Testis (tissue), 2 donors: ENCODE data around the gene GAK.

ENCODE experiments used
- POLR2A ChIP-seq: fragments of 450-650 bp; IDR thresholded peaks from one replicate; pipeline ENCODE4 v1.6.1; 2017; ENCODE audit warnings: antibody characterized with exemption, mild to moderate bottlenecking, moderate library complexity
- TF ChIP-seq, protein P1 (sequence below), 3 experiments: fragments of 450-650 bp in 2 of 3; fragments of 200-600 bp in 1 of 3; sonication (generic) in 1 of 3; IDR thresholded peaks; one replicate each; pipeline ENCODE4 v1.5.1; 2016 to 2019; ENCODE audit warnings: antibody characterized with exemption in 3 of 3, mild to moderate bottlenecking in 2 of 3, moderate library complexity in 1 of 3

- TF ChIP-seq, protein P1, sequence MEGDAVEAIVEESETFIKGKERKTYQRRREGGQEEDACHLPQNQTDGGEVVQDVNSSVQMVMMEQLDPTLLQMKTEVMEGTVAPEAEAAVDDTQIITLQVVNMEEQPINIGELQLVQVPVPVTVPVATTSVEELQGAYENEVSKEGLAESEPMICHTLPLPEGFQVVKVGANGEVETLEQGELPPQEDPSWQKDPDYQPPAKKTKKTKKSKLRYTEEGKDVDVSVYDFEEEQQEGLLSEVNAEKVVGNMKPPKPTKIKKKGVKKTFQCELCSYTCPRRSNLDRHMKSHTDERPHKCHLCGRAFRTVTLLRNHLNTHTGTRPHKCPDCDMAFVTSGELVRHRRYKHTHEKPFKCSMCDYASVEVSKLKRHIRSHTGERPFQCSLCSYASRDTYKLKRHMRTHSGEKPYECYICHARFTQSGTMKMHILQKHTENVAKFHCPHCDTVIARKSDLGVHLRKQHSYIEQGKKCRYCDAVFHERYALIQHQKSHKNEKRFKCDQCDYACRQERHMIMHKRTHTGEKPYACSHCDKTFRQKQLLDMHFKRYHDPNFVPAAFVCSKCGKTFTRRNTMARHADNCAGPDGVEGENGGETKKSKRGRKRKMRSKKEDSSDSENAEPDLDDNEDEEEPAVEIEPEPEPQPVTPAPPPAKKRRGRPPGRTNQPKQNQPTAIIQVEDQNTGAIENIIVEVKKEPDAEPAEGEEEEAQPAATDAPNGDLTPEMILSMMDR (IDR thresholded peaks at IDR 0.05) = no peak
- TF ChIP-seq POLR2A = no peak
Observed at GRCh38 chr4:915041-915474, 17.1 kb downstream of the GAK start.
